HepG2 (cell line): ENCODE results near the gene GATB.

Experiments
- GZF1 ChIP-seq: sonication (generic); formaldehyde crosslinking; IDR thresholded peaks from 2 replicates; pipeline ENCODE4 v1.5.1; 2020; ENCODE audit warnings: mild to moderate bottlenecking, missing genetic modification reagents
- JUNB ChIP-seq: sonication (generic); formaldehyde crosslinking; IDR thresholded peaks from 2 replicates; pipeline ENCODE4 v1.8.0; 2022; ENCODE audit warnings: missing genetic modification reagents, mild to moderate bottlenecking, borderline replicate concordance
- NCOA1 ChIP-seq: sonication (generic); formaldehyde crosslinking; IDR thresholded peaks from 2 replicates; pipeline ENCODE4 v1.9.0; 2021; ENCODE audit warnings: missing genetic modification reagents
- NFATC3 ChIP-seq: sonication (generic); formaldehyde crosslinking; IDR thresholded peaks from 2 replicates; pipeline ENCODE4 v1.5.1; 2020; ENCODE audit warnings: mild to moderate bottlenecking, missing genetic modification reagents
- NR2C2 ChIP-seq: sonication (generic); formaldehyde crosslinking; IDR thresholded peaks from 2 replicates; pipeline ENCODE4 v1.4.0; 2020; ENCODE audit warnings: missing genetic modification reagents, mild to moderate bottlenecking, moderate library complexity, borderline replicate concordance
- ZFP36L2 ChIP-seq: sonication (generic); formaldehyde crosslinking; IDR thresholded peaks from 2 replicates; pipeline ENCODE4 v1.4.0; 2020; ENCODE audit warnings: missing genetic modification reagents
- ZMYM2 ChIP-seq: sonication (generic); formaldehyde crosslinking; IDR thresholded peaks from 2 replicates; pipeline ENCODE4 v1.8.0; 2022; ENCODE audit warnings: mild to moderate bottlenecking, missing genetic modification reagents
- ZNF766 ChIP-seq: sonication (generic); formaldehyde crosslinking; IDR thresholded peaks from 2 replicates; pipeline ENCODE4 v1.5.0; 2020; ENCODE audit warnings: missing genetic modification reagents, borderline replicate concordance

DNA sequence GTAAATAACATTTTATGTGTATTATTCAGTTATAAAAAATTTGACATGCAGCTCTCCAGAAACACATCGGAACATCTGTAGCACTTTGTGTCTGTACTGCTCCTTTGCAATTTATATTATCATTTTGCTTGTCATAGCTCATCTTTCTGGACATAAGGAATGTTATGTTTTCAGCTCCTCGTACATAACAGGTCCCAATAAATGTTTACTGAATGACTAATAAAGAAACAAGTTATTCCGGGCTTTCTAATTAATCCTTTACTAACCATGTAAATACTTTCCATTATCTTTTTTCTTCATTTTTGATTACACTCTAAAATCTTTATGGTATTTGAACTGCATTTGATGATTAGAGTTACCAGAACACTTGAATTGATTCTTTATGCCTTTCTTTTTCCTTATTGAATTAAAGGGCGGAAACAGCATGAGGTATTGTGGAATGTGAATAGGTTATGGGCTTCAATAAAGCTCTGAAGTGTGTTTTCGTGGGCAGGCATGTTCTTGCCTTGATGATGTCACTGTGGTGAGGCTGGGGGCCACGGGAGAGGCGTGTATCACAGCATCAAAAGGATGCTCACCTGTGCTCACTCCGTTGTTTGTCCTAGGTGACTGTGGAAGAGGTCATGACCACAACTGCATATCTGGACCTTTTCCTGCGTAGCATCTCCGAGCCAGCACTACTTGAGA lies 131.6 kb downstream of the GATB start:
- TF ChIP-seq NFATC3 (CRISPR knock-in tag) (no peak), JUNB (CRISPR knock-in tag) (no peak), NR2C2 (no peak), ZNF766 (CRISPR knock-in tag) (no peak), GZF1 (CRISPR knock-in tag) (no peak), ZMYM2 (CRISPR knock-in tag) (no peak), NCOA1 (no peak), ZFP36L2 (CRISPR knock-in tag) (no peak)
